GM21576 (cell line): ENCODE measurements around the gene PLB1.
"Not testable (repeated sequence)": the region's sequence is repeated elsewhere in the genome, so short reads cannot be mapped to it uniquely, and the experiment has no call there.

Experiments used
- ATAC-seq: cut with Tn5 transposase; IDR thresholded peaks from one replicate; pipeline ENCODE4 v1.9.1; 2021; ENCODE audit warnings: mild to moderate bottlenecking, moderate library complexity; ENCODE audit not compliant: unreplicated experiment

The PLB1 gene

DNA sequence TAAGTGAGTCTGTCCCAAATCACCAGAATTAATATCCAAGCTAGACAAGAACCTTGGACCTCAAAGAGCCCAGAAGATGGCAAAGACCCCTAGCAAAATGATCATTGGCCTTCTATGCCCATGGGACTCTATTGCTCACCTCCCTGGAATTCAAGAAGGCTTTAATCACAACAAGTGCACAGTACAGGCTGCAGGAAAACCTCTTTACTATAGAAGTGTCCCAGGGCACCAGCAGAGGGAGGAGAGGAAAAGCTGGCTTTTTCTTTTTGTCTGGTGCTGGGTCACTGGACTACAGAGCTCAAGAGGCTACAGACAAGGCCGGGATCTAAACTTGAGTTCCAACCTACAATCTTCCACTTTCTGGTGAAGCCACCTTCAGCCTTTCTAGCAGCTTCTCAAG is 167.5 kb downstream of the PLB1 start:
- ATAC-seq = no peak

DNA sequence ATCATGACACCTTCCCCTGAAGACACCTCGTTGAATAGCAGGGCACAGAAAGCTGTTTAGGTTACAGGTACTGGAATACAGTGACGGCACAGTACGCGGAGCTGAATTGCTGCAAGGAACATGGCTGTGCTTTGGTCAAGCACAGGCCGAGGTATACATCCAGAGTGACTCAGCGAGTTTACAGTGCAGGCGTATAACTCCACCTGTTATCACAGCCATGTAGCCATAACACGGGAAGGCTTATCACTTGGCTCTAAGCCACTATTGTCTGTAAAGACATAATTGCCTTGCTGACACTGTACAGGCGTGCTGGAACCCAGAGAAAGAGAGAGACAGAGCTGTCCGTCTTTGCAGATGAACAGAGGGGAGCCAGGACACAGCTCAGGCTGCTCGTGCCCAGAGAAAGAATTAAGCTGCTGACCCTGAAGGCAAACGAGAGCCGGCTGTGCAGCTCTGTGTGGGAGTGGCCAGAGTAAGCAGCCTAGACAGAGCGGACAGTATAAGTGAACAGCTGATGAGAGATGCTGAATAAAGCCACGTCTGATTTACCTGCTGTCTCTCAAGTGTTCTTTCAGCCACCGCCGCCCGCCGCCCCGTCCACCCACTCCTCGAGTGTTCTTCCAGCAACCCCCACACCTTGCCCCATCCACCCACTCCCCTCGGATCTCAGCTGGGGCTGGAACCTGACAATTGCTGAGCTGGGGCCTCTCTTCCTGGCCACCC is 168.4 kb downstream of the PLB1 start:
- no peak for ATAC-seq

DNA sequence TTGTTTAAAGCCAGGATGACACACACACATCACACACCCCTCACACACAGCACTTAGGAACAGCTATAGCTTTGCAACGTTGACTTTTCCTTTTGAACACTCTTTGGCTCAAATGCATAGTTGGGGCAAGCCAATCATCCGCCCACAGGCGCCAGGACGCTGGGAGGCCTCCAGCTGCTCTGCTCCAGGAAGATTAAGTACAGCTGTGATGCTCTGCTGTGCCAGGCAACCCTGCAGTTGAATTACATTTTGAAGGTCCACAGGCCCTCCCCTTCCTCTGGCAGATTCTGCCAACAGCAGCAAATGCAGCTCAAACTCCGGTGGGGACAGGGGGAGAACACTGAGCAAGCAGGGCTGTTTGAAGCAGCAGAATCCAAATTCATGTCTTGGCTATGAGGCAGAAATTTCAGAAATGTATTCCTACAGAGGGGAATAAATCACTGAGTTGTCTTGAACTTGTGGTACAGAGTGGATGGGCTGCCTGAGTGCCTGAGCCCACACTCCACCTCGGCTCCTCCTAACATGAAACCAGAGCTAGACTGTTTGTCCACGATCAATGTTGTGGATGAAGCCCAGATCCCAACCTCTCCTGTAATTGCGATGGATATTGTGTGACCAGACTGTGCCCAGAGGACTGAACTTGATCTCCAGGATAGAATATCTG is 169.3 kb downstream of the PLB1 start:
- ATAC-seq = no peak

DNA sequence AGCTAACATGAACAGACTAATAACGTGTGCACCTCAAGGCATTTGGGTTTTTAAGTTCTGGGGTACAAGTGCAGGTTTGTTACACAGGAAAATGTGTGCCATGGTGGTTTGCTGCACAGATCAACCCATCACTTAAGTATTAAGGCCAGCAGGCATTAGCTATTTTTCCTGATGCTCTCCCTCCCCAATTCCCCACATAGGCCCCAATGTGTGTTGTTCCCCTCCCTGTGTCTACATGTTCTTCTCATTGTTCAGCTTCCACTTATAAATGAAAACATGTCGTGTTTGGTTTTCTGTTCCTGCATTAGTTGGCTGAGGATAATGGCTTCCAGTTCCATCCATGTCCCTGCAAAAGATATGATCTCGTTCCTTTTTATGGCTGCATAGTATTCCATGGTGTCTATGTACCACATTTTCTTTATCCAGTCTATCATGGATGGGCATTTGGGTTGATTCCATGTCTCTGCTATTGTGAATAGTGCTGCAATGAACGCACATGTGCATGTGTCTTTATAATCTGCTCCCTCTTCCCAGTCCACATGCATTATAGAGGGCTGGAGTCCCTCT is 170.0 kb downstream of the PLB1 start:
- ATAC-seq = not testable (repeated sequence)

DNA sequence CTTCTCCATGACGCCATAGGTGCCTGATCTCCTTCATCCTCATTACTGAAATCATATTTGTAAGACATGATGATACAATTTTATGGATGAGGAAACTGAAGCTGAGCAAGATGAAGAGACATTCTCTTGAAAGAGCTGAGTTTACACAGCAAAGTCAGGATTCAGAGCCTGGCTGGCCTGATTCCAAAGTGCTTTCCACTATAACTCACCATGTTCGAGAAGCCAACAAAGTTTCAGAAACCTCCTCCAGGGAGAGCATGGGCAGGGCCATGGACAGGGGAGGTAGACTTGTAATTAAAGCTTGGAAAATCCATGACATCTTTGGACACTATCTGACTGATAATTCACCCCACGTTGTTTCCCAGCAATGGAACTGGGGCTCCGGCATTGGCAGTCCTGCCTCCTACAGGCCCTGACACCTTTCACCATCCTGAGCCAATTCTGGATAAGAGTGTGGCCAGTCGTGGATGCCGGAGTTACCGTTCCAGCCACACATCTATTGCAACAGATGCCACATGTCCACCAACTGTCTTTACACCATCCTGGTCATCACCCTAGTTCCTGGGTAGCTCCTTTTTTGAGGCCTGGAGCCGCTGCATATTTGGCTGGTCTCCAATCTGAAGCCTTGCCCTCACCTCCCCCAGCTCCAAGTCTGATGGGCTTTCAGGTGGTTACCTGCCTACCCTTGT is 170.8 kb downstream of the PLB1 start:
- no peak for ATAC-seq

DNA sequence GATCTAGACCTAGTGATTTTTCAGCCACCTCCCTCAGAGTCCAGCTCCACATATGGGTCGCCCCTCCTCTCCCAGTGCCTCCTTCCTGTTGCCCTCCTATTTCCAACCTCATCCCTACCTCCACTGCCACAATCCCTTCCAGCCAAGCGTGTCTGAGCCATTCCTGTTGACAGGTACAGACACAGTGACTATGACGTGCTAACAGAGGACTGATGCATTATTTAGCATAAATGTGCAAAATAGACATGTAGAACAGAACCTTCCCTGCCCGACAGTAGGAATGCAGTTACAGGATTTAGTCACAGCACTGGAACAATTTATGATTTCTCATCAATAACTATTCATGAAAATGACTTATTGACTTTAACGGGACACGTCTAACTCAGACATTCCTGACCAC is 171.4 kb downstream of the PLB1 start:
- ATAC-seq = no peak

DNA sequence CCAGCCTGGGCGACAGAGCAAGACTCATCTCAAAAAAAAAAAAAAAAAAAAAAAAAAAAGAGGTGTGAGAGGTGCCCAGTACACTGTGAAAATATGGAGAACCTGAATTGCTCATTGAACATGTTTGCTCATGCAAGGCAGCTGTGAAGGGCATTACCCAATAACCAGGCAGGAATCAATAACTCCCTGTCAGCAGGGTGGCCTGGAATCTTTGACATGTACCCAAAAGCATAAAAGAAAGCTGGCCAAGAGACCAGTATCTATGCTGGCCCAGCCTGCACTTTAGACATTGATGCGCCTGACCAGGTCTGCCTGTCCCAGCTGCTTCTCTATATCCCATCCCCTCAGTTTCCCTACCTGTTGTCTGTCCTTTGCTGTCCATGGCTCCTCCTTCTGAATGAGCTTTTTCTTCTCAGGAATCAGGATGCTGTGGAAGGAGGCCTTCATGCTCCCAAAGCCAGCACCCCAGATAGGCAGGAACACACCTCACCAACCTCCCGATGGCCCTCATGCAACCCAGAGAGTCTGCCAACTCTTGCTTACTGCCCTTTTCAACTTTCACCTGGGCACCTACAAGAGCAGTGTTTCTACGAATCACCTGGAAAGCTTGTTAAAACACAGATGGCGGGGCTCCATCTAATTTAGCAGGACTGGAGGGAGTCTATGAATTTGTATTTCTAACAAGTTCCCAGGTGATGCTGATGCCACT is 172.4 kb downstream of the PLB1 start:
- ATAC-seq = no peak

DNA sequence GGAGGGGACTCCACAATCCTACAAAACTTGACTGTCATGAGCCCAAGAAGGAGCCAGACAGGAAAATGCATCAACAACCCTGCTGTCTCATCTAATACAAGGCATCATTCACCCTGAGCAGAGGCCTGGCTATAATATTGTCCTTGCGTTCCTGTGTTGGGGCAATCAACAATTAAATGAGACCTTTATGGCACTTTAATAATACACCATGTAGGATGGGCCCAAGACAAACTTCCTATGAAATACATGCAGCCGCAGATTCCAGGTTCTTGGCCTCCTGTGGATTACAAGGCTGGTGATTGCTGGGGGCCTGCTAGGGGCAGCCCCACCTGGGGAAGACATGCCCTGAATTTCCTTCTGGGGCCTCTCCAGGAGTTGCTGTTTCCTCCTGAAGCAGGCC is 173.0 kb downstream of the PLB1 start:
- ATAC-seq = no peak

DNA sequence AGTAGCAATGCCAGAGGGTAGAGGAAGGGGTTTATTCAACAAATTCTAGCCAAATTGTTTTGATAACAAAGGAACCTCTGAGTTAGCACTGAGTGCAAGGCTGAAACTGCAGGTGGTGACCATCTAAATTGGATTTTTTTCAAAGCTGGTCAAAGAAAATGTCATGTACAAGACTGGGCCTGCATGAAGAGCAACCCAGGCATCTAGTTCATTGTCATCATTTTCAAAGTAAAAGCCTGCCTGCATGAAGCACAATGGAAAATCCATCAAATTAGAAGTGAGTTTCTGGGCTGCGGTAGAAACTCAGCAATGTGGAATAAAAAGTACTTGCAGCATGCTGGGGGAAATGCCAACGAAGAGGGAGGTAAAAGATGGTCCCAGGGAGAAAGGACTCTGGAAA is 175.0 kb downstream of the PLB1 start:
- no peak for ATAC-seq

DNA sequence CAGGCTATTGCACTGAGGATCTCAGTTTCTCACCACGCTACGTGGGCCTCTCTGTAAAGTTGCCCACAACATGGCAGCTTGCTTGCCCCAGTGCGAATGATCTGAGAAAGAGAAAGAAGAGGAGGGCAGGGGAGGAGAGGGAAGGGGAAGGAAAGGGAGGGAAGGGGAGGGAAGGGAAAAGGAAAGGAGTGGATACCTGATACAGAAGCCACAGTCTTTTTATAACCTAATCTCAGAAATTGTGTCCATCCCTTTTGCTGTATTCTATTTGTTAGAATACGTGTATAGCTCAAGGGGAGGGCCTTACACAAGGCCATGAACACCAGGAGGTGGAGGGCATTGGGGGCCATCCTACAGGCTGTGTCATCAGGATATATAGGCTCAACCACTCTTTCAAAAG is 177.5 kb downstream of the PLB1 start:
- no peak for ATAC-seq

DNA sequence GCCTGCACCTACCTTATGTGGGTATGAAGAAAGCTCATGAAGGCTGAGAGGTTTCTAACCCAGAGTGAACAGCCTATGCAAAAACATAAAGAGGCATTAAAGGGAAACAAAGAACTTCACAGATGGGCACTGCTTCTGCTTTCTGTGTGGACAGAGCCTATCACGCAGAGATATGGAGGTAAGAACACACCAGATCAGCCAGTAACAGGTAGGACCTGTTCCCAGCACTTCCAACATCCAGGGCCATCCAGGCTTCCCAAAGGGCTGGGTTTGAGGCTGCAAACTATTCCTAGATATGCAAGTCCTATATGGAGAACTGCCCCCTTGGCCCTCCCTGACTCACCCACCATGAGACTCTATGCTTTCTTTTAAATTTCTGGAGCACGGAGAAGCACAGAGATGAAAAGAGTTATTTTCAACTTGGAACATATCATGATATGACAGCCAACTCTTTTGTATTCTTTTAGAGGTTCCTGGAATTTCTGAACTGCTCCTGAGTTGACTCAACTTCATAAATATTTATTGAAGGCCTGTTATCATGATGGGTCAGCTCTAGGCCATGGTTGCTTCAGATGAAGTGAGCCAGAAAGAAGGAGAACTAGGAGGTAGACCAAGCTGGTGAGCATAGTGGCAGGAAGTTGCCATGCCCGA is 178.3 kb downstream of the PLB1 start:
- no peak for ATAC-seq

DNA sequence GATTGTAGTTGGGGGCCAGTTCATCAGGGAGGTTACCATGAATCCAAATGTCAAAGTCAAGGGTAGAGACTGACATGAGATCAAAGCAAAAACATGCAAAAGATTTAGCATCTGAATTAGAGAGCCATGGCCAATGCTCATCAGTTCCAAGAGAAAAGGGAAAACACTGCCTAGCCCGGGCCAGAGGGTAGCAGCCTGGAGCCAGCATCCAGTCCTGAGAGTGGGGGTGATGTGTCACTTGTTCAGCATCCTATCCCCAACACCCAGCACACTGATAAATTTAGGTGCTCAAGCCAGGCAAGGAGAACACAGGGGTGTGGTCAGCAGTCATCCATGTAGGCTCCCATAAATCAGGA is 178.8 kb downstream of the PLB1 start:
- no peak for ATAC-seq

DNA sequence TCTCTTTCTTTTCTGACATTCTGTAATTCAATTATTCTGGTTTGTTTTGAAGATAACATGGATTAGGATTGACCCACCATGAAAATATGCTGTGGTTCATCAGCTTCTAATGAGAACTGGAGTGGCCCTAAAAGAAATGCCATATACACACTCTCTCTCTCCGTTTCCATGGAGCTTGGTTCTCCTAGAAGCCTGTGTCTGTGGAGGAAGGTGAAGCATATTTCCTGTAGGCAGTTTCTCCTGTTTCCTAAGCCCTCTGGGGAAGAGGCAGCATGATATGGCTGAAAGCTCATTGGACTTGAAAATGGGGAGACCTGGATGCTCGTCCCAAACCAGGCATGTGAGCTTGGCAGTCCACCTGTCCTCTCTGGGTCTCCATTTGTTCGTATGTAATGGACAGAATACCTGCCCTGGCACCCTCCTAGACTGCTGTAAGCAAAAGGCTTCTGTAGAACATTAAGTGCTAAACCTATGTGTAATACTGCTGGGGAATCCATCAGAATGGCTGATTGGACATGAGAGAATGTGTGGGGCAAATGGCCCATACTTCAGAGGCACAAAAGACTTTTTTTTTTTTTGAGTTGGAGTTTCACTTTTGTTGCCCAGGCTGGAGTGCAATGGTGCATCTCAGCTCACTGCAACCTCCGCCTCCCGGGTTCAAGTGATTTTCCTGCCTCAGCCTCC is 180.4 kb downstream of the PLB1 start:
- no peak for ATAC-seq

DNA sequence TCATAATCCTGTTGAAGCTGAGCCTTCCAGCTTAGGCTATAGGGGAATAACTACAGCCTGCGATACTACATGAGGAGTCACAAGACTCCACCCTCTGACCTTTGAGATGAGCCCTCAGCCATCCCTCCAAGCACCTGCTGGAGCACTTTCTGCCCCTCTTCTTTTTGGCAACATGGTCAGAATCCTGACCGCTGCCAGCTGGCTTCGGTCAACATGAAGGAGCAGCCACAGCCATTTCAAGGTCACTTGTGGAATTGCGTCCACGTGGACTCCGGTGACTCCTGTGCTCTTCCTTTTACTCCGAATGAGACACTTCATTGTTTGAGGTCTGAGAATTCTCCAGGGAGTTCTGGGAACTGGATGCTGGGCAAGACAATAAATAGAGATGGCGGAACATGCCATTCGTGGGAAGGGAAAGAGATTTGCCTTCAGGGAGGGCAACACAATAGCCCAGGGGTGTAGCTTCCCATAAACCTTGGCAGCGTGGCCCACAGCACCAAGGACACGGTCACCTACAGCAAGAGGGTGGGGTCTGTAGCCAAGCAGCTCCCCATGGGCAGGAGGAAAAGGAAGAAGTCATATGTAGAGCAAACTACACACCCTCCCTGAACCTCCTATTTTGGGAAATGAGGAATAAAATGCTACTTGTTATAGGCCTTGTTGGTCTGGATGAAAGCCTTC is 182.5 kb downstream of the PLB1 start:
- no peak for ATAC-seq

DNA sequence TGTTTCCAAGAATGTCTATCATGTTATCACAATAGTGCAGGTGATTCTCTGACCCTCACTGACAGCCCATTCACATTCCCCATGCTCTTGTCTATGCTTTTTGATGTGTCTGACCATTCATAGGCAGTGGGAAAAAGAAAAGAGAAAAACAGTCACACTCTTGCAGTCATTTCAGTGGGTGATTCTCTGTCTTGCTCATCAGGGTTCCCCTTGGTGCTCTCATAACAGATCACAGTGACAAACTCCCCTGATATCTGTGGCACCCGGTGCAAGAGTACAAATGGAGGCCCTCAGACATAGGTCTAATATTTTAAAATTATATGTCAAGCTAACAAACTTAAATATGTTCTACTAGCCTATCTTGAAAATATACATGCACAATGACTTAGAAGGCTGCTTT is 183.1 kb downstream of the PLB1 start:
- ATAC-seq = no peak

DNA sequence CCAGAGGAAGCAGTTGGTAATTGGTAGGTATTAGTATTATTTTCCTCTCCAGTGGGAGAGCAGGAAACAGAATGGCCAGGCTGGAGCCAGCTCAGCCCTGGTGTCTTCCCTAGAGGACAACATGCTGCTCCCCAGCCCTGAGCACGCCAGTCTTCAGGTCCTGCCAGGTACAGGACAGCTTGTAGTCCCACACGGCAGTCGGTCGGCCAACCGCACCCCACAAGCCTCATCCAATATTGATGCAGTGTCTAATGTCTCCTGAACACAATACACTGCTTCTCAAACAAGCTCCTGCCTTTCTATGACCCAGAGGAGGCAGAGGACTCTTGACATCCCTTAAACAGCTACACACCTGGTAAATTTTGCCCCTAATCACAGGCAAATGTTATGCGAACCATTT is 184.8 kb downstream of the PLB1 start:
- no peak for ATAC-seq

DNA sequence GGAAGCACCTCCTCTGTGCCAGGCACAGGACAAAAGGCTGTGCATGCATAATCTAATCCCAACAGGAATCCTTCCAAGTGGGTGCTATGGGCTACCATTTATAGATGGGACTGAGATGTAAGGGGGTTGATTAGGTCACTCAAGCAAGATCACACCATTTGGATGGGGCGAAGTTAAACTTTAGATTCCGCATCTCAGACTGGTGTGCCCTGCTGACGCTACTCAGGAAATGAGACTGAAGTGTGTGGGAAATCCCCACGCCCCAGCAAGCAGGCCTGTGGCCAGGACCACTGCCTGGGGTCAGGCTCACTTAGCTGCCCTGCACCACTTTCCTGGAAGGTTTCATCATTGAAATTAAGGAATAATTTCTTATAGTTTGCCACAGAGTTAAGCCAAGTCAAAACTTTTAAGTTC is 185.3 kb downstream of the PLB1 start:
- ATAC-seq = peak; percentile 90

DNA sequence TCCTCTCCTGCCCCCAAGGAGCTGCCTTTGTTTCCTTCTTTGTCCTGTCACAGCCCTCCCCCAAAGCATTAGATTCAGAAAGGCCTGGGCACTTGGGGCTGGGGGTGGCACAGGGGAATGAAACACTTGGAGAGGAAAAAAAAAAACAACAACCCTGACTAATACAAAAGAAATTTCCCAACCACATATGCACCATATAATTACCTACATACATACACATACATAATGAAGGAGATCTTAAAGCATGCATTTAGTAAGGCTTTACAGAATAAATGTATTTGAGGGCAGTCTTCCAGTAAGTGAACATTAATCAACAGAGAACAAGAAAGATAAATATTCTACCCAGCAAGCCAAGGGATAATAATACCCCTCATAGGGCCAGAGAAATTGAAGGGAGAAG is 185.7 kb downstream of the PLB1 start:
- ATAC-seq = no peak

DNA sequence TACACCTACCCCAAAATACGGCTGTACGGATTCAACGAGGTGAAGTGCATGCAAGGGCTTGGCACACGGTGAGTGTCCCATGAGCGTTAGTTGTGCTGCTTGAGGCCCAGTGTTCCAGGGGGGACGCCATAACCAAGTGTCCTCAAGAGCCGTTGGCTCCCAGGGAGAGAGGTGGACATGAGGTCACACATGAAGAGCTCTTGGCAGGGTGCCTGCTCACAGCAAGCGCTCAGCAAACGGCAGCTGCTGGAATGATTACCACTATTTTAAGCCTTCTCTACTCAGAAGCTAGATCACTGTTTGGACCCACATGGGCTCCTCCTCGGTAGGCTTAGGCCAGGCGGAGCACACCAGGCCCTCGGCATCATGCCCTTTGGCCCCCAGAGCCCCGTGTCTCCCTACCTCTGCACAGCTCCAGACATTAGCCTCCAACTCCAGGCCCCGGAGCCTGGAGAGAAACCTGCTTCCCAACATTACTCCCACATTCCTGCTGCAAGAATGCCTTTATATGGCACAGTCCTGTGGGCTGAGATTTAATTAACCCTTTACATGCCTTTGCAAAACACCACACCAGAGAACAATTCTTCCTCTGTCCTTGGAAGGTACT is 187.3 kb downstream of the PLB1 start:
- ATAC-seq = no peak
